ENCODE data around the gene CTNNA3.

DNA sequence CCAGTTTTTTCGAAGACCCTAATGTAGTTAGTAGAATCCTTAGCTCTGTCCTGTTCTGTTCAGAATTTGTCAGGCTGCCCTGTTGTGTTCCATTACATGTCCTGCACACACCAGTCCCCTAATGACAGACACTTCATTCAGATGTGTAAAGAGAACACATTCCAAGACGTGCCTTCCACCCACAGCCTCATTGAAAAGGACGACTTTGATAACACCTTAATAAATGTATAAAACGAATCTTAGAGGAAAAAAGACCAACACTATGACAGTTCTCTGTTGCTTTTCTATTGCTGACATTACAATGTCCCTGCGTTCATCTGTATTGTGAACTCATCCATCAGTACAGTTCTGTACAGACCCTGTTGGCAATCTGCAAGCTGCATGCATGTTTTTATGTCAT, 766.6 kb downstream of the CTNNA3 start:
- TF ChIP-seq POLR2A (IDR thresholded peaks at IDR 0.05) = no peak
- TF ChIP-seq, protein P1, sequence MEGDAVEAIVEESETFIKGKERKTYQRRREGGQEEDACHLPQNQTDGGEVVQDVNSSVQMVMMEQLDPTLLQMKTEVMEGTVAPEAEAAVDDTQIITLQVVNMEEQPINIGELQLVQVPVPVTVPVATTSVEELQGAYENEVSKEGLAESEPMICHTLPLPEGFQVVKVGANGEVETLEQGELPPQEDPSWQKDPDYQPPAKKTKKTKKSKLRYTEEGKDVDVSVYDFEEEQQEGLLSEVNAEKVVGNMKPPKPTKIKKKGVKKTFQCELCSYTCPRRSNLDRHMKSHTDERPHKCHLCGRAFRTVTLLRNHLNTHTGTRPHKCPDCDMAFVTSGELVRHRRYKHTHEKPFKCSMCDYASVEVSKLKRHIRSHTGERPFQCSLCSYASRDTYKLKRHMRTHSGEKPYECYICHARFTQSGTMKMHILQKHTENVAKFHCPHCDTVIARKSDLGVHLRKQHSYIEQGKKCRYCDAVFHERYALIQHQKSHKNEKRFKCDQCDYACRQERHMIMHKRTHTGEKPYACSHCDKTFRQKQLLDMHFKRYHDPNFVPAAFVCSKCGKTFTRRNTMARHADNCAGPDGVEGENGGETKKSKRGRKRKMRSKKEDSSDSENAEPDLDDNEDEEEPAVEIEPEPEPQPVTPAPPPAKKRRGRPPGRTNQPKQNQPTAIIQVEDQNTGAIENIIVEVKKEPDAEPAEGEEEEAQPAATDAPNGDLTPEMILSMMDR (IDR thresholded peaks at IDR 0.05) = no peak
- no peak for TF ChIP-seq POLR2AphosphoS5 (IDR thresholded peaks at IDR 0.05)
